Fibroblast of mammary gland (primary cell): ENCODE data around the gene LRP3.
A peak's percentile ranks its signal among the peaks of the same experiment; 100 is the strongest.

Experiments
- DNase-seq: peaks from one replicate; pipeline ENCODE4 v3.0.0-alpha.2; 2010; ENCODE audit warnings: low read depth
- H3K4me3 ChIP-seq: 2 replicates; pipeline ENCODE4 v1.5.1; 2011; ENCODE audit warnings: low read depth, mild to moderate bottlenecking, low read length, moderate library complexity; ENCODE audit not compliant: control insufficient read depth
- TF ChIP-seq, protein P1 (sequence below): conservative IDR thresholded peaks from 2 replicates; pipeline ENCODE4 v1.5.1; 2011; ENCODE audit warnings: low read depth, low read length, inconsistent platforms; ENCODE audit not compliant: control insufficient read depth, insufficient read depth

Gene LRP3

DNA sequence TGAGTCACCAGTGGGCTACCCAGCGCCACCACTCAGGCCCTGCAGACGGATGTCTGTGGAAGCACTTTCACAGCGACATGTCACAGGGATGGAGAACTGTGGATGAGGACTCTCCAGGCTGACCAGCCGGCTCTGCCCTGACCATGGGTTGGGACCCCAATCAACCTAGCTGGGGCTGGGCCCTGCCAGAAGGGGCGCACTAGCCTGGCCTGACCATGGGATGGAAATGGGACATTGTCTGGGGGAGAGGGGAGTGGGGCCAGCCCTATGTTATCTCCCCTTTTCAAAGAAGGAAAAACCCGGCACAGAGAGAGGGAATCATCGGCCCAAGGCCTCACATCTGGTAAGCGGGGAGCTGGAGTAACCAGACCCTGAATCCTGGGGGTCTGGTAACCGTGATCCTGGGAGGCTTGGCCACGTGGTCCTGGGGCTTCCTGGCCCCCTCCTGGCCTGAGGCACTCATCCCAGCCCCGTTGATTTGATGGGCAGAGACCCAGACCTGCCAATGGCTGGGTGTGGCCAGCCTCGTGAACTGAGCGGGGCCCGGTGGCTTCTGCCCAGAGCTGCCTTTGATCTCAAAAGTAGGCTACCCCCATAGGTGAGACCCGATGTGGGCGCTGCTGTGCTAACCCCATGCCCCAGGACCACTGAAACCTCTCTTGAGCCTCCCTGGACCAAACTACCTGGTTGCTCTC is 42.7 kb downstream of the LRP3 start:
- TF ChIP-seq, protein P1, sequence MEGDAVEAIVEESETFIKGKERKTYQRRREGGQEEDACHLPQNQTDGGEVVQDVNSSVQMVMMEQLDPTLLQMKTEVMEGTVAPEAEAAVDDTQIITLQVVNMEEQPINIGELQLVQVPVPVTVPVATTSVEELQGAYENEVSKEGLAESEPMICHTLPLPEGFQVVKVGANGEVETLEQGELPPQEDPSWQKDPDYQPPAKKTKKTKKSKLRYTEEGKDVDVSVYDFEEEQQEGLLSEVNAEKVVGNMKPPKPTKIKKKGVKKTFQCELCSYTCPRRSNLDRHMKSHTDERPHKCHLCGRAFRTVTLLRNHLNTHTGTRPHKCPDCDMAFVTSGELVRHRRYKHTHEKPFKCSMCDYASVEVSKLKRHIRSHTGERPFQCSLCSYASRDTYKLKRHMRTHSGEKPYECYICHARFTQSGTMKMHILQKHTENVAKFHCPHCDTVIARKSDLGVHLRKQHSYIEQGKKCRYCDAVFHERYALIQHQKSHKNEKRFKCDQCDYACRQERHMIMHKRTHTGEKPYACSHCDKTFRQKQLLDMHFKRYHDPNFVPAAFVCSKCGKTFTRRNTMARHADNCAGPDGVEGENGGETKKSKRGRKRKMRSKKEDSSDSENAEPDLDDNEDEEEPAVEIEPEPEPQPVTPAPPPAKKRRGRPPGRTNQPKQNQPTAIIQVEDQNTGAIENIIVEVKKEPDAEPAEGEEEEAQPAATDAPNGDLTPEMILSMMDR, result no peak
- no peak overlapping the region for H3K4me3 ChIP-seq
- DNase-seq, result no peak

- TF ChIP-seq, protein P1, result no peak
- no peak overlapping the region for H3K4me3 ChIP-seq
- DNase-seq, result no peak
Observed at GRCh38 chr19:33238481-33239149, 44.5 kb downstream of the LRP3 start.

GRCh38 chr19:33239223-33239975 is 45.3 kb downstream of the LRP3 start:
- TF ChIP-seq, protein P1, result no peak
- no peak overlapping the region for H3K4me3 ChIP-seq
- no peak for DNase-seq

- no peak for DNase-seq
- TF ChIP-seq, protein P1, result no peak
- no peak overlapping the region for H3K4me3 ChIP-seq
Observed at GRCh38 chr19:33240181-33240771, 46.1 kb downstream of the LRP3 start.

- TF ChIP-seq, protein P1, result no peak
- no peak for DNase-seq
- no peak overlapping the region for H3K4me3 ChIP-seq
Observed at GRCh38 chr19:33241091-33241529, 47.0 kb downstream of the LRP3 start.

GRCh38 chr19:33241530-33242101 is 47.5 kb downstream of the LRP3 start:
- DNase-seq, result peak; percentile 39
- TF ChIP-seq, protein P1, result peak; percentile 49
- H3K4me3 ChIP-seq, result no peak overlapping the region
